Gastroesophageal sphincter (tissue), 4 donors: ENCODE results near the gene RPTOR. TPM values are rescaled to one million over a fixed set of nuclear protein-coding genes. Genes with fewer than 3 reads are reported as not detected.
"Not testable (repeated sequence)": the region's sequence is repeated elsewhere in the genome, so short reads cannot be mapped to it uniquely, and the experiment has no call there.

ENCODE experiments used
- ATAC-seq: fragments of 150-250 bp; one replicate; pipeline ENCODE4 v1.9.1; 2016; ENCODE audit warnings: mild to moderate bottlenecking, moderate library complexity
- H3K27ac ChIP-seq, 4 donors: fragments of 200-600 bp; sonication (generic) in 3 of 4; 1 replicate in 3 of 4; 2 replicates in 1 of 4; pipeline ENCODE4 v1.5.1; 2016 to 2019
- H3K27me3 ChIP-seq: fragments of 200-600 bp; sonication (generic); one replicate; pipeline ENCODE4 v1.5.1; 2019
- H3K36me3 ChIP-seq, 2 donors: fragments of 200-600 bp; sonication (generic); one replicate each; pipeline ENCODE4 v1.5.1; 2019; ENCODE audit warnings: control low read depth in 1 of 2
- H3K4me1 ChIP-seq, 3 donors: fragments of 200-600 bp; sonication (generic); 1 replicate in 2 of 3; 2 replicates in 1 of 3; pipeline ENCODE4 v1.5.1; 2016 to 2019; ENCODE audit warnings: control low read depth in 2 of 3
- H3K4me3 ChIP-seq, 2 donors: fragments of 200-600 bp; sonication (generic); one replicate each; pipeline ENCODE4 v1.5.1; 2019; ENCODE audit warnings: mild to moderate bottlenecking in 1 of 2, moderate library complexity in 1 of 2
- H3K9me3 ChIP-seq, 3 donors: fragments of 200-600 bp; sonication (generic); one replicate each; pipeline ENCODE4 v1.5.1; 2017 to 2019; ENCODE audit warnings: control low read depth in 2 of 3
- EP300 ChIP-seq: sonication (generic); formaldehyde crosslinking; IDR thresholded peaks from one replicate; pipeline ENCODE4 v1.6.1; 2017; ENCODE audit warnings: antibody characterized with exemption, mild to moderate bottlenecking
- POLR2A ChIP-seq, 2 donors: fragments of 450-650 bp; IDR thresholded peaks; one replicate each; pipeline ENCODE4 v1.6.1; 2017; ENCODE audit warnings: antibody characterized with exemption in 2 of 2, mild to moderate bottlenecking in 2 of 2, moderate library complexity in 1 of 2
- POLR2AphosphoS5 ChIP-seq: sonication (generic); formaldehyde crosslinking; IDR thresholded peaks from one replicate; pipeline ENCODE4 v1.6.1; 2017; ENCODE audit warnings: antibody characterized with exemption
- WGBS, 2 donors: methylation state at CpG; one replicate each; pipeline ENCODE4 v1.1.5; 2018; ENCODE audit warnings: low coverage in 1 of 2; 5-methylcytosine and 5-hydroxymethylcytosine counted together
- total RNA-seq, 4 donors: library from RNA; depleted of rRNA; stranded (reverse); fragments of >200 nt; gene quantifications; one replicate each; pipeline ENCODE4 v1.1.0, GENCODE V29; 2016
- TF ChIP-seq, protein P1 (sequence below), 4 experiments: fragments of 200-600 bp in 2 of 4; fragments of 450-650 bp in 2 of 4; sonication (generic) in 1 of 4; IDR thresholded peaks; one replicate each; pipeline ENCODE4 v1.5.1; 2017 to 2019; ENCODE audit warnings: antibody characterized with exemption in 4 of 4, mild to moderate bottlenecking in 2 of 4, moderate library complexity in 2 of 4

RPTOR gene
- total RNA-seq, 4 donors from 2014 or later: 25.7 to 56.8 (median 39.7) TPM

DNA sequence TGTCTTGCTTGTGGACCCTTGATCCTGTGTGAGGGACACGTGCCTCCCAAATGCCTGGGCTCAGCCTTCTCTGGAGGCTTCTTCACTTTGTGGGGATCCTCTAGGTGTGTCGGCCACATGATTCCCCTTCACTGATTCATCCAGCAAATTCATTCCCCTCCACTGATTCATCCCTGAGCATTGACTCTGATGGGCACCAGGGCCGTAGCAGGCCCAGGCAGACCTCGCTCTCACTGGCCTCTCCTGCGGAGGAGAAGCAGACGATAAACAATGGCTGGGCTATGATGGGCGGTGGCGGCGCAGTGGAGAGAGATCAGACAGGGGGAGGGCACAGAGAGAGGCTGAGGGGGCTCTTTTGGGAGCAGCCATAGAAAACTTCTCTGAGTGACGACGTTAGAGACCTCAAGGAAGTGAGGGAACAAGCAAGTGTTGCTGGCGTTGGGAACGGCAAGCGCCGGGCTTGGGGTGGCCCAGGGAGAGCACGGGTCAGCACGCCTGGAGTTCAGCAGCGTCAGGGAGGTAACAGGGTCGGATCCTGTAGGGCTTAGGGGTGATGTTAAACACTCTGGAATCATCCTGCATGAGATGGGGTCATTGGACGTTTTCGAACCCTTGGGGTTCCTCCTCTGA, 17.5 kb upstream of the RPTOR start:
- no peak overlapping the region for H3K4me3 ChIP-seq
- WGBS, 2 donors: 78 to 82% methylated on average over 7 to 16 of the region's 21 CpGs
- H3K36me3 ChIP-seq: no peaks in the 10 kb centered on the region
- no peaks in the 10 kb centered on the region for H3K4me1 ChIP-seq
- no peaks in the 10 kb centered on the region for H3K9me3 ChIP-seq
- H3K27me3 ChIP-seq: peaks cover 71% of the 10 kb centered on the region
- TF ChIP-seq POLR2A (IDR thresholded peaks at IDR 0.05) (no peak), EP300 (no peak), POLR2AphosphoS5 (no peak)
- TF ChIP-seq, protein P1, sequence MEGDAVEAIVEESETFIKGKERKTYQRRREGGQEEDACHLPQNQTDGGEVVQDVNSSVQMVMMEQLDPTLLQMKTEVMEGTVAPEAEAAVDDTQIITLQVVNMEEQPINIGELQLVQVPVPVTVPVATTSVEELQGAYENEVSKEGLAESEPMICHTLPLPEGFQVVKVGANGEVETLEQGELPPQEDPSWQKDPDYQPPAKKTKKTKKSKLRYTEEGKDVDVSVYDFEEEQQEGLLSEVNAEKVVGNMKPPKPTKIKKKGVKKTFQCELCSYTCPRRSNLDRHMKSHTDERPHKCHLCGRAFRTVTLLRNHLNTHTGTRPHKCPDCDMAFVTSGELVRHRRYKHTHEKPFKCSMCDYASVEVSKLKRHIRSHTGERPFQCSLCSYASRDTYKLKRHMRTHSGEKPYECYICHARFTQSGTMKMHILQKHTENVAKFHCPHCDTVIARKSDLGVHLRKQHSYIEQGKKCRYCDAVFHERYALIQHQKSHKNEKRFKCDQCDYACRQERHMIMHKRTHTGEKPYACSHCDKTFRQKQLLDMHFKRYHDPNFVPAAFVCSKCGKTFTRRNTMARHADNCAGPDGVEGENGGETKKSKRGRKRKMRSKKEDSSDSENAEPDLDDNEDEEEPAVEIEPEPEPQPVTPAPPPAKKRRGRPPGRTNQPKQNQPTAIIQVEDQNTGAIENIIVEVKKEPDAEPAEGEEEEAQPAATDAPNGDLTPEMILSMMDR (IDR thresholded peaks at IDR 0.05): no peak
- ATAC-seq: no peak
- H3K27ac ChIP-seq: no peak overlapping the region

DNA sequence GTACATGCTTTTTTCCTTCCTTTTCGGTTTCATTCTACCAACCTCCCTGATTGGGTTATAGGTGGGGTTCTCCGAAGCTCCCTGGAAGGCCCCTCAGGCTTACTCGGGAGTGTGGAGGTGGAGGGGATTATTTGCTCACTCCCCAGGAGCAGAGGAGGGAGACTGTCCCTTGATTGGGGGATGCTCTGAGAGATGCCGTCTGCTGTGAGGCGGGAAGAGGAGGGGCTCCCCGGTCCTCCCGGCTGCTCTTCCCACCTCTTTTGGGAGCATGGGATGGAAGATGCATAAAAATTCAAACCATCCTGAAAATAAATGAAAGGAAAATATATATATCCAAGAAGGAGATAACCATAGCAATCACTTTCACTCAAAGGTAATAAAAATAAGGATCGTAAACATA, 16.1 kb upstream of the RPTOR start:
- no peak overlapping the region for H3K4me3 ChIP-seq
- no peaks in the 10 kb centered on the region for H3K36me3 ChIP-seq
- no peak overlapping the region for H3K27ac ChIP-seq
- H3K4me1 ChIP-seq: no peaks in the 10 kb centered on the region
- 43% methylated on average over 1 of the region's 8 CpGs; no CpG with 5 or more reads in 1 of the 2 donors for WGBS, 2 donors
- ATAC-seq: no peak
- H3K27me3 ChIP-seq: peaks cover 67% of the 10 kb centered on the region
- TF ChIP-seq, protein P1 (IDR thresholded peaks at IDR 0.05): no peak
- TF ChIP-seq EP300 (no peak), POLR2A (IDR thresholded peaks at IDR 0.05) (no peak), POLR2AphosphoS5 (no peak)
- H3K9me3 ChIP-seq: no peaks in the 10 kb centered on the region

DNA sequence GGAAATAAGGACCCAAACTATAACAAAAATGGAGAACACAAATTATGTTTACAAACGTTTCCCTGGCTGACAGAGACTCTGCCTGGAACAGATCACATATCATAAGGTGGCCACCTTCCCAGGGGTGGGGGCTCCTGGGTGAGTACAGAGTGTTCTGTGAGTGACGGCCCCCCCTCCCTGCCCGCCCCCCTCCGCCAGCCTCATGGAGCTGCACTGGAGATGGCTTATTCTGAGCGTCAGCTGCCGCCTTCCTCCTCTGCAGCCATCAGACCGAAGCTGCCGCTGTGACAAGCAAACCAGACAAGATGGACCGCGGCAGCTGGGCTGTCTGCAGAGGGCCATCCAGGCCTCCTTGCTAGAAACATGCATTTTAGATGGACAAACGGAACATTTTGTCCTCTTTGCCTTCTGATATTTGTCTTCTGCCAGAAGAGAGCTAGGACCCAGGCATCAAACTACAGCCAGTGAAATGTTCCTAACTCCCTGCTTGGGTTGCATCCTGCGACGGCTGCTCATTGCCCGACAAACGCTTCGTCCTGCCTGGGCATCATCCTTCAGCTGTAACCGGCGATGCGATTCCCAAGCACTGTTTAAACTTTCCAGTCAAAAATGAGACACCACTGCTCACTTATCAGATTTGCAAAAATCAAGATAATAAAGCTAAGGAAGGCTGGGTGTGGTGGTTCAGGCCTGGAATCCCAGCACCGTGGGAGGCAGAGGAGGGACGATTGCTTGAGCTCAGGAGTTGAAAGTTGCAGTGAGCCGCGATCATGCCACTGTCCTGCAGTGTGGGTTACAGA, 15.3 kb upstream of the RPTOR start:
- WGBS, 2 donors: 45 to 55% methylated on average over 5 to 6 of the region's 23 CpGs
- Histone ChIP-seq H3K27me3 (peaks cover 67% of the 10 kb centered on the region), H3K27ac (no peak overlapping the region), H3K4me1 (no peaks in the 10 kb centered on the region), H3K9me3 (no peaks in the 10 kb centered on the region), H3K36me3 (no peaks in the 10 kb centered on the region), H3K4me3 (no peak overlapping the region)
- TF ChIP-seq POLR2AphosphoS5 (no peak), EP300 (no peak), POLR2A (IDR thresholded peaks at IDR 0.05) (no peak)
- TF ChIP-seq, protein P1 (IDR thresholded peaks at IDR 0.05): no peak
- ATAC-seq: no peak

DNA sequence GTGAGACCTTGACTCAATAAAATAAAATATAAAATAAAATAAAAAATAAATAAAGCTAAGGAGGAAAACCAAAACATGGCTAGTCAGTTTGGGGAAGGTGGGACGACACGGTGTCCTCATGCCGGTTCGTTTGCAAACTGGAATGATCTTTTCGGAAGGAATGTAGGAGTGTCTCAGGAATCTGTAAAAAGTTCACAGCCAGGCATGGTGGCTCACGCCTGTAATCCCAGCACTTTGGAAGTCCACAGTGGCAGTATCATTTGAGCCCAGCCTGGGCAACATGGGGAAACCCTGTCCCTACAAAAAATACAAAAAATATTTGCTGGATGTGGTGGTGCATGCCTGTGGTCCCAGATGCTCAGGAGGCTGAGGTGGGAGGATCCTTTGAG, 14.7 kb upstream of the RPTOR start:
- 60 to 68% methylated on average over 1 to 6 of the region's 6 CpGs for WGBS, 2 donors
- no peak for ATAC-seq
- no peaks in the 10 kb centered on the region for H3K9me3 ChIP-seq
- no peak overlapping the region for H3K27ac ChIP-seq
- TF ChIP-seq EP300: no peak
- H3K27me3 ChIP-seq: peaks cover 67% of the 10 kb centered on the region
- H3K4me3 ChIP-seq: no peak overlapping the region
- no peaks in the 10 kb centered on the region for H3K4me1 ChIP-seq
- no peaks in the 10 kb centered on the region for H3K36me3 ChIP-seq

DNA sequence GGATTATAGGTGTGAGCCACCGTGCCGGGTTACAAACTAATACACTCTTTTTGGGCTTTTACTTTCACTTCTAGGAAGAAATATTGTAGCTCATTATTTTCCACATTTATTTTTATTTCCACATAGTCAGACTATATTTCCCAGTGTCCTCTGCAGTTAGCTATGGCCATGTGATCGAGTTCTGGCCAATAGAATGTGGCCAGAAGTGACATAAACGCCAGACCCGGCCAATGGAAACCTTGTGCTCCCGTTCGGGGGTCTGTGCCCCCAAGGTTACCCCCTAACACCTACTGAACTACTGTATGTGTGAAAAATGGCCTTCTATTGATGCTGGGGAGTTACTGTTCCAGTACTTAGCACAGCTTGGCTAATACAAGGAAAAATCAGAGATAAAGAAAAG, 13.2 kb upstream of the RPTOR start:
- ATAC-seq: no peak
- Histone ChIP-seq H3K36me3 (no peaks in the 10 kb centered on the region), H3K4me1 (no peaks in the 10 kb centered on the region), H3K4me3 (no peak overlapping the region), H3K27me3 (peaks cover 62% of the 10 kb centered on the region), H3K27ac (no peak overlapping the region), H3K9me3 (no peaks in the 10 kb centered on the region)
- TF ChIP-seq EP300: no peak
- TF ChIP-seq, protein P1 (IDR thresholded peaks at IDR 0.05): no peak
- TF ChIP-seq POLR2A (IDR thresholded peaks at IDR 0.05): no peak
- TF ChIP-seq POLR2AphosphoS5: no peak
- WGBS, 2 donors: 62 to 73% methylated on average over 2 to 7 of the region's 7 CpGs

DNA sequence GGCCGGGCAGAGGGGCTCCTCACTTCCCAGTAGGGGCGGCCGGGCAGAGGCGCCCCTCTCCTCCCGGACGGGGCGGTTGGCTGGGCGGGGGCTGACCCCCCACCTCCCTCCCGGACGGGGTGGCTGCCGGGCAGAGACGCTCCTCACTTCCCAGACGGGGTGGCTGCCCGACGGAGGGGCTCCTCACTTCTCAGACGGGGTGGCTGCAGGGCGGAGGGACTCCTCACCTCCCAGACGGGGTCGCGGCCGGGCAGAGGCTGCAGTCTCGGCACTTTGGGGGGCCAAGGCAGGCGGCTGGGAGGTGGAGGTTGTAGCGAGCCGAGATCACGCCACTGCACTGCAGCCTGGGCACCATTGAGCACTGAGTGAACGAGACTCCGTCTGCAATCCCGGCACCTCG, 7.3 kb upstream of the RPTOR start:
- not testable (repeated sequence) for H3K27ac ChIP-seq, H3K4me3 ChIP-seq, H3K4me1 ChIP-seq, ATAC-seq, H3K36me3 ChIP-seq, H3K9me3 ChIP-seq
- peaks cover 24% of the 10 kb centered on the region for H3K27me3 ChIP-seq
- no CpG with 5 or more reads among the region's 30 CpGs for WGBS, 2 donors
